Cerebellar cortex (tissue), 1 donor: ENCODE measurements around the gene AJAP1.

Experiments
- DNase-seq: peaks from one replicate; pipeline ENCODE4 v3.0.0-alpha.2; 2015; ENCODE audit warnings: low spot score

AJAP1 gene

DNA sequence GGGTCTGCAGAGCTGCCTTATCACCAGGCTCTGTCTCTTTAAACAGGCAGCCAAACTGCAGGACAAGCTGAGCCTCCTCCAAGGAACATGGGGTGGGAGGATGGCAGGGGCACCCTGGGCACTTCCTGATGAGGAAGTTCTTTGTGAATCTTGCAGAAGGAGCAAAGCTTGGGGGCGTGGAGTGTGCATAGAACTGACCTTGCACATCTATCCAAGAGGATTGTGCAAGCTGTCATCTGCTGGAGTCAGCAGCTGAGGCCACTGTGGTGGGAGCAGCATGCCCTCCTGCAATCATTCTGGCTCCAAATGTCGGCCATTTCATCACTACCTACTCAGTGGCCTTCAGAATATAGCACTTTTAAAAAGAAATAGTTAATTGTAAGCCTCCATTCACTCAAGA lies 182.2 kb downstream of the AJAP1 start:
- no peak for DNase-seq

DNA sequence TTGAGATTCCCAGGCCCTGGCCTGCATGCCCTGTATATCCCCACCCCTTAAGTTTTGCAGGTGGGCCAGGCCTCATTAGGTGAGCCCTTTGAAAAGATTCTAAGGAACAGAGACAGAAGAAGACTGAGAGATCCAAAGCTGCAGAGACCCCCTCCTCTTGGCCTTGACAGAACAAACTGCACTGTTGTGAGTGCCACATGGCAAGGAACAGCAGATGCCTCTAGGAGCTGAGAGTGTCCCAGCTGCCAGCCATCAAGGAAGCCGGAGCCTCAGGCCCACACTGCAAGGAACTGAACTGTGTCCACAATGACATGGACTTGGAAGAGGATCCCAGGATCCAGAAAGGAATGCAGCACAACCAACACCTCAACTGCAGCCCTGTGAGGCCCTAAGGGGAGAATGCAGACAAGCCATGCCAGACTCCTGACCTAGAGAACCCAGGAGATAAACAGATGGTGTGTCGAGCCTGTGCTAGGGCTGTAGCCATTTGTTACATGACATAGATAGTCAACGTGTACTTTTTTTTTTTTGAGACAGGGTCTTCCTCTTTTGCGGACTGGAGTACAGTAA lies 182.7 kb downstream of the AJAP1 start:
- DNase-seq, result no peak

DNA sequence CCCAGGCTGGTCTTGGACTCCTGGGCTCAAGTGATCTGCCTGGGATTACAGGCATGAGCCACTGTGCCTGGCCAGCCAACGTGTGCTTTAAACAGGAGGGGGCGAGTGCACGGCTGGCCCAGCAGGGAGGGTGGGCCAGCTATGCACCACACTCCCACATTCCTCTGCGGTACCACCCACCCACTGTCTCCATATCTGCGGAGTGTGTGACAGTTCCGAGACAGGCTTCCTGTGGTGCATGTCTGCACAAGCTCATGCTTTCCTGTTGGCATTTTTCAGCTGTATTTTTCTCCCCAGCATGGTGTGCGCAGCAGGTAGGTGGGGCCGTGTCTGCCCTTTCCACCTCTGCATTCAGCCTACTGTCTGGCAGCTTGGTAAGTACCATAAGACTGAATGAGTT lies 183.3 kb downstream of the AJAP1 start:
- no peak for DNase-seq

DNA sequence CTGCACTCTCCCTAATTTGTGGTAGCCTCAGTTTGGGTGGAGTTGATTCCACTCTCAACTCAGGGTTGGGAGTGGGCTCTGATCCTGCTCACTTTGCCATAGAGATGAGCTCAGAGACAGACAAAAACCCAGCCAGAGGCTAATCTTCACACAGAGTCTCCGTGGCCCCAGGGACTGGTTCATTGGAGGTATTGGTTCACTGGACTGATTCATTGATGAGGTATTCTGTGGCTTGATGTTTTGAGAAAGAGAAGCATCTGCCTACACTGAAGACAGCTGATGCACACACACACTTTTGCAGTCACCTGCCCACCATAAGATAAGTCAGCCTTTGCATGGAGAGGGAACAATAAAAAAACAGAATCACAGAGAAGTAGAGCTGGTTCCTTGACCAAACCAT lies 183.8 kb downstream of the AJAP1 start:
- no peak for DNase-seq
